Measurements from ENCODE around the gene RAB3B. TPM values are rescaled to one million over a fixed set of nuclear protein-coding genes. Genes with fewer than 3 reads are reported as not detected.
"Not testable (repeated sequence)": the region's sequence is repeated elsewhere in the genome, so short reads cannot be mapped to it uniquely, and the experiment has no call there.

Gene RAB3B
- total RNA-seq, 1 donor from 2014 or later: 0.04 TPM

GRCh38 chr1:51915951-51916350 is 74.5 kb downstream of the RAB3B start:
- ATAC-seq: no peak

- ATAC-seq: no peak
Observed at GRCh38 chr1:51912881-51913280, 77.6 kb downstream of the RAB3B start.

DNA sequence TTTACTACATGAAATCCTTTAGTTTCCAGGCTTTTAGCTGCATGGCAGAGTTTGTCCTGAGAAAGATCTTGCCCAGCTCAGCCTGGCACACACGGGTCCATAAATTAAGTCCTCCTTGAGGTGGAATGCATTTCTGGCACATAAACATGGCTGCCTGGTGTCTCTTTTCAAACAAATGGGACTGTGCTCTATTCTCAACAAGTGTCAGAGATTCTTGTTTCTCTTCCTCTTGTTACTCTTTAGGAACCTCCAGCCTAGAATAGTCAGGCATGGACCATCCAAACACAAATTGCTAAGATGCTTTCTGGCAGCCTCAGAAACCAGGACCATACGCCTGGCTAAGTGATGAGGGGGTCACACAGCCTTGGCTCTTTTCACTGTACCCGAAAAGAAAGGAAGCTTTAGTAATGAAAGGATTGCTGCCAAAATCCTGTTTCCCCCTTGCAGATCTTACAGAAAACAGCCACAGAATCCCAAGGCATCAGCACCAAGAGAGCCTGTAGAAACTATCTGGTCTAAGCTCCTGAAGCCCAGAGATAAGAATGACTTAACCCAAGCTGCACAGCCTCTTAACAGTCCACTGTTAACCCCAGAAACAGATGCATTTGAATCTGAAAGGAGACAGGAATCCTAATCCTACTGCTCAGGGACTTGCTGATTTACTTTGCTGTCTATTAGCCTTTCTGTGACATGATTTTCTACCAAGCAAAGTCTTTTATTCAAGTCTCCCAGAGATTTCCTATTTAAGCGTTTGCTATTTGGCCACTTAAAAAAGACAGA is 80.1 kb downstream of the RAB3B start:
- ATAC-seq: no peak

GRCh38 chr1:51908499-51908898 is 82.0 kb downstream of the RAB3B start:
- ATAC-seq: no peak

DNA sequence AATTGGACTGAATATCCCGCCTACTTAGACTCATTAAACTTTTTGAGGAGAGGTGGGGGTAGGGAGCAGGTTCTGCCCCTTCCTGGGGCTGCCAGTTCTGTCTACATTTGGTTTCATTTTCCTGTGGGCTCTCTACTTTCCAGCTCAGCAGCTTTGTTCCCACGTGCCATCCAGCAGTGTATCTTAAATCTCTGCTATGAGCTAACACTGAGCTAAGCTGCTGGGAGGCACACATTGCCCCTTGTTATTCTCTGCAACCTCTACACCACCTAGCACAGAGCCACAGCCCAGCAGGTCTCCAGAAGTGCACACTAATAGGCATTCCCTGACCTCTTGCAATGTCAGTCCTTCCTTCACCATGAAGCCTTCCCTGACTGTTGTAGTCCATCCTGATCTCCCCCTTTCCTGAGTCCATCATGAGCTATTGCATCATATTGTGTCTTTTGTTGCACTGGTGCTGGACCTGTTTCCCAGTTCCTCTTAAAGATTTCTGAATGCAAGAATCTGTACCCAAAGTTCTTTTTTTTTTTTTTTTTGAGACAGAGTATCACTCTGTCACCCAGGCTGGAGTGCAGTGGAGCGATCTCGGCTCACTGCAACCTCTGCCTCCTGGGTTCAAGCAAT is 83.3 kb downstream of the RAB3B start:
- ATAC-seq: no peak

- ATAC-seq: no peak
Observed at GRCh38 chr1:51906306-51907078, 84.0 kb downstream of the RAB3B start.

- ATAC-seq: no peak
Observed at GRCh38 chr1:51902456-51902855, 88.0 kb downstream of the RAB3B start.

DNA sequence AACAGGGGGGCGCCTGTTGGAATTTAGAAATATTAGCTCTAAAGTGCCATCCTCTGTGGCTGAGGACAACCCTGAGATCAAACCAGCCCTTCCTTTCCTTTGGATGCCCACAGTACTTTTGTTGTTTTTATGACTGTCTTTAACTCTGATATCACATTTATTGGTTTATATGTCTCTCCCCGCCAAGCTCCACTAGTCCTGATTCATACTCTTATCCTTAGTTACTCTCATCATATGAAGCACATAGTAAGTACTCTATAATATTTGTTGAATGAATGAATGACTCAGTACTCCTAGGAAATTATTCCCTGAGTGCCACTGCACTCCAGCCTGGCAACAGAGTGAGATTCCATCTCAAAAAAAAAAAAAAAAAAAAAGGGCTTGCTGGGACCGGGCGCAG is 89.3 kb downstream of the RAB3B start:
- no peak for ATAC-seq

DNA sequence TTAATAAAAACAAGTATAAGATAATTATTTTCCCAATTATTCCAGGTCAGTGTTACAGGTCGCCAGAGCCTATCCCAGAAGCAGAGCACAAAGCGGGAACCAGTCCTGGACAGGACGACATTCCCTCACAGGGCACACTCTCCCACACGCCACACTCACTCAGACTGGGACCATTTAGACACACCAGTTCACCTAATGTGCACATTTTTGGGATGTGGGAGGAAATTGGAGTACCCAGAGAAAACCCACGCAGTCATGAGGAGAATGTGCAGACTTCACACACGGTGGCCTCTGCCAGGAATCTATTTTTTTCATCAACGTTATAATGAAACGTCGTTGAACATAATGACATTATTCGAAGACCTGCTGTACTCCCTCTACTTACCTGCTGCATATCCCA is 91.5 kb downstream of the RAB3B start:
- no peak for ATAC-seq

DNA sequence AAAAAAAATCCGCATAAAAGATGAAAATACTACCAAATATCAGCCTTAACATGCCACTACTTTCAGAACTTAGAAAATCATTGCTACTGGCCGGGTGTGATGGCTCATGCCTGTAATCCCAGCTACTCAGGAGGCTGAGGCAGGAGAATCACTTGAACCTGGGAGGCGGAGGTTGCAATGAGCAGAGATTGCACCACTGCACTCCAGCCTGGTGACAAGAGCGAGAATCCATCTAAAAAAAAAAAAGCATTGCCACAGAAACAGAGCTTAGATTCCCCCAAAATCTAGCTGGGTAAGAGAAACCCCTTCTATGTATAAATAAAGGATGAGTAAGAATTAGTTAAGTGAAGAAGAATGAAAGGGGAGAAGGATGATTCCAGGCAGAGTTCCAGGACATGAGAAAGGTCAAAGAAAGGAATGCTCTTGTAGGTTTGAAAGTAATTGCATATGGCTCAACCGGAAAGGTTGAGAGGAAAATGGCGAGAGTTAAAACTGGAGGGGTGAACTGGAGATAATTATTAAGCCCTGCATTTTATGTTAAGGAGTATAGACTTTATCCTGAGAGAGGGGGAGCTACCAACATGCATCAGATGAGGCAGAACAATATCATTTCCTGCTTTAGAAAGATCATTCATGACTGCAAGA is 92.3 kb downstream of the RAB3B start:
- no peak for ATAC-seq

- ATAC-seq: no peak
Observed at GRCh38 chr1:51897699-51898031, 92.8 kb downstream of the RAB3B start.

GRCh38 chr1:51894748-51895147 is 95.8 kb downstream of the RAB3B start:
- not testable (repeated sequence) for ATAC-seq

DNA sequence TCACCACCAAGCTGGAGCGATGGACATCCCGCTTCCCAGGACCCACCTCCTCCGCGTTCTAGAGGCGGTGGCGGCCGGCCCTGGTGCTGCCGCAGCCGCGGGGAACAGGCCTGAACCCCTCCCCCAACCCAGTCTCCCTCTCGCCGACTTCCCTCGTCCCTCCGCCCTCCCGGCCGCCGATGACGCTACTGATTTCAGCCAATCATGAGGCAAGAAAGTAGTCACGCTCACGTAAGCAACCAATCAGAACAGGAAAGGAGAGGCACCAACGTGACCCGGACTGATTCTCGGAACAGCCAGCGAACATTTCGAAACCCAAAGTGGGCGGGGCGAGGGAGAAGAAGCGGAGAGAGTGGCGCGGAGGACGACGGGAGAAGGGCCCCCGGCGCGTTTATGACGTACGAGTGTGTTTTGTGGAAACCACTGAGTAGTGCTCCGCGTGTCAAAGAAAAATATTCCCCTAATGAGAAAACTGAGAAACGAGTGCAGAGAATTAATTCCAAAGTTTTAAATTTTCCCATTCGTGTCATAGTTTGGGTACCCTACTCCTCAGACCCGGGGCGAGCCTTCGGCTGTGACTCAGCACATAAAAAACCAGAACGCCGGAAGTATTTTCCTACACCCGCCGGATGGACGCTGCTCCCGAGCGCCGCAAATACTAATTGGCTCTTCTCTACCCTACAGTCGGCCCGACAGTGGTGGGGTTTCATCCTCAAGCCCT is 111.7 kb downstream of the RAB3B start, which contains the start of gene NRDC:
TSS of gene NRDC (minus strand) at position 112 of the 721 bp plus-strand sequence. CDS start 112 bp downstream, outside the sequence.
- peak; percentile 99 for ATAC-seq

DNA sequence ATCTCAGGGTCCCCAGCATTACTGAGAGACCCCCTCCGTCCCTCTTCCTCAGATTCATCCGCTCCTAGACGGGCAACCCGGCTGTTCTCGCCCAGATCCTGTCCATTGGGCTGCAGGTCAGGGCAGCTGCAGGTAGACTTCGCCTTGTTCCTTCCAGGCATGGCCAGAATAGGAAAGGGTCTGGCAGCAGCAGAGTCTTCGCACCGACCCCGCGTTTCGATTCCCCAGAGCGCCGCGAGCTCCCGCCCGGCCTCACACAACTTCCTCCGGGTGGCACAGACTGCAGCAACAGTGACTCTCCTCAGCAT is 112.2 kb downstream of the RAB3B start:
- no peak for ATAC-seq

GRCh38 chr1:51877434-51878307 is 112.8 kb downstream of the RAB3B start:
- peak; percentile 12 for ATAC-seq

DNA sequence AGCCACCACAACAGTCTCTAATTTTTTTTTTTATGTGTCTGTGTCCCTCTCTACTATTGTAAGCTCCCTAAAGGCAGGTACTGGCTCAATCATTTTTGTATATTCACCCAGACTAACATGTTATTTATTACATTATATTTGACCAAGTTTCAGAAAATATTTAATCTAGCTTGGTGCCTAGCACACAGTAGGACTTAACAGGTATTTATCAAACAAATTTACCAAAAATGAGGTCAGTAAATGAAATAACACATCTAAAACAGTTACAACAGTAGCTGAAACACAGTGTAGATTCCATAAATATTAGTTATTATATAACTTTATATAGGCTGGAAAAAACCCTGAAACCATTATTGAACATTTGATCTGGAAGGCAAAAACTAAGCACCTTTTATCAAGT is 114.7 kb downstream of the RAB3B start:
- no peak for ATAC-seq

DNA sequence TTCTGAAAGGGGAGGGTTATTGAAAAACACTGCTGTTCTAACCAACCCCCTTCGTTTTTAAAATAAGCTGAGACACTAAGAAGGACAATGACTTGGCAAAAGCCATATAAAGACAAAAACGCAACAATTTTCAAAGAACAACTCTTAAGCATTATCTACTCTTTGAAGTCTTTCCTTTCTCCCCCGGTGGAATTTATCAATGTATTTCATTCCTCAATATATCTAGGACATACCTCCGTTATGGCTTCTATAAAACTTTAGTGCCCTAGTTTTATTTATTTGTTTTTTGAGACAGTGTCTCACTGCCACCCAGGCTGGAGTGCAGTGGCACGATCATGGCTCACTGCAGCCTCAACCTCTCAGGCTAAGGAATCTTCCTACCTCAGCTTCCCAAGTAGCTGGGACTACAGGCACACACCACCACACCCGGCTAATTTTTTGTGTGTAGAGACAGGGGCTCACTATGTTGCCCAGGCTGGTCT is 115.2 kb downstream of the RAB3B start:
- no peak for ATAC-seq

DNA sequence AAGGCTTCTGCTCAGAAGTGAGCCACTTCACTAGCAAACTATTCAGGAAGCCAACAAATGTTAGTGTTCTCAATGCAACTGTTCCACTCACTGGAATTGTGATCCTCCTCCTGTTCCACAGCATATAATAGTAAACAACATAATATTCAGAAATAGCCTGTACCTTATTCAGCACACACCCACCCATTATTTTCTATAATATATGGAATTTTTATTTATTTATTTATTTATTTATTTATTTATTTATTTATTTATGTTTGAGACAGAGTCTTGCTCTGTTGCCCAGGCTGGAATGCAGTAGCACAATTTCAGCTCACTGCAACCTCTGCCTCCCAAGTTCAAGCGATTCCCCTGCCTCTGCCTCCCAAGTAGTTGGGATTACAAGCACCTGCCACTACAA is 117.2 kb downstream of the RAB3B start:
- not testable (repeated sequence) for ATAC-seq

GRCh38 chr1:51871351-51871975 is 119.0 kb downstream of the RAB3B start:
- ATAC-seq: no peak

GRCh38 chr1:51870603-51871350 is 119.7 kb downstream of the RAB3B start:
- ATAC-seq: no peak
